Immature natural killer cell (primary cell): Measurements from ENCODE around the gene TMEM229B. TPM values are rescaled to one million over a fixed set of nuclear protein-coding genes. Genes with fewer than 3 reads are reported as not detected.
A peak's percentile ranks its signal among the peaks of the same experiment; 100 is the strongest.

Experiments used
- DNase-seq, 3 donors: peaks; one replicate each; pipeline ENCODE4 v3.0.0; 2022; ENCODE audit warnings: mixed read lengths in 1 of 3
- H3K27ac Mint-ChIP-seq, 6 donors: one replicate each; pipeline ENCODE4 v1.8.0; 2020; ENCODE audit warnings: mixed read lengths in 6 of 6, mild to moderate bottlenecking in 5 of 6, inconsistent platforms in 4 of 6, moderate library complexity in 3 of 6
- H3K27me3 Mint-ChIP-seq, 3 donors: one replicate each; pipeline ENCODE4 v1.8.0; 2020 to 2021; ENCODE audit warnings: low read depth in 3 of 3, mild to moderate bottlenecking in 3 of 3, mixed read lengths in 3 of 3, moderate library complexity in 3 of 3, inconsistent platforms in 1 of 3
- H3K36me3 Mint-ChIP-seq, 3 donors: one replicate each; pipeline ENCODE4 v1.8.0; 2020; ENCODE audit warnings: mixed read lengths in 3 of 3, inconsistent platforms in 2 of 3, mild to moderate bottlenecking in 2 of 3
- H3K4me1 Mint-ChIP-seq, 2 donors: one replicate each; pipeline ENCODE4 v1.8.0; 2020; ENCODE audit warnings: inconsistent platforms in 2 of 2, mild to moderate bottlenecking in 2 of 2, mixed read lengths in 2 of 2, moderate library complexity in 1 of 2
- H3K4me3 Mint-ChIP-seq, 5 donors: one replicate each; pipeline ENCODE4 v1.8.0; 2020; ENCODE audit warnings: mild to moderate bottlenecking in 5 of 5, mixed read lengths in 5 of 5, inconsistent platforms in 3 of 5, moderate library complexity in 3 of 5
- H3K9me3 Mint-ChIP-seq, 6 donors: one replicate each; pipeline ENCODE4 v1.8.0; 2020; ENCODE audit warnings: mild to moderate bottlenecking in 6 of 6, mixed read lengths in 6 of 6, inconsistent platforms in 4 of 6, moderate library complexity in 3 of 6
- polyA plus RNA-seq, 3 donors: library from polyadenylated mRNA; unstranded; fragments of 300-500 nt; fragmentation: Illumina TruSeq; gene quantifications; one replicate each; pipeline ENCODE4 v1.2.3, GENCODE V29; 2021

The TMEM229B gene
- polyA plus RNA-seq, 3 donors from 2014 or later = 28.0 to 67.1 (median 35.8) TPM

- H3K4me3 Mint-ChIP-seq = no peak overlapping the region
- peaks cover 0 to 6% (median 3%) of the 10 kb centered on the region in 3 donors for H3K27me3 Mint-ChIP-seq
- H3K9me3 Mint-ChIP-seq = no peaks in the 10 kb centered on the region
- H3K36me3 Mint-ChIP-seq = peaks cover 0 to 5% (median 0%) of the 10 kb centered on the region in 3 donors
- no peak for DNase-seq
- peak overlapping the region in 3 of 6 donors; percentile 45 to 62 (median 49) for H3K27ac Mint-ChIP-seq
- peaks cover 19 to 42% of the 10 kb centered on the region in 2 donors for H3K4me1 Mint-ChIP-seq
These were observed 22.3 kb upstream of the TMEM229B start for GRCh38 chr14:67510836-67511235.

GRCh38 chr14:67510121-67510520 is 21.6 kb upstream of the TMEM229B start:
- DNase-seq = no peak
- Mint-ChIP-seq H3K27me3 (peaks cover 0 to 6% (median 3%) of the 10 kb centered on the region in 3 donors), H3K4me1 (peaks cover 16 to 38% of the 10 kb centered on the region in 2 donors), H3K36me3 (peaks cover 0 to 5% (median 0%) of the 10 kb centered on the region in 3 donors), H3K27ac (peak overlapping the region in 2 of 6 donors; percentile 53 to 62), H3K9me3 (no peaks in the 10 kb centered on the region), H3K4me3 (no peak overlapping the region)

- H3K27me3 Mint-ChIP-seq = peaks cover 0 to 1% (median 0%) of the 10 kb centered on the region in 3 donors
- H3K9me3 Mint-ChIP-seq = no peaks in the 10 kb centered on the region
- peaks cover 0 to 5% (median 0%) of the 10 kb centered on the region in 3 donors for H3K36me3 Mint-ChIP-seq
- no peak for DNase-seq
- peak overlapping the region in 1 of 6 donors; percentile 39 for H3K27ac Mint-ChIP-seq
- H3K4me1 Mint-ChIP-seq = peaks cover 9 to 35% of the 10 kb centered on the region in 2 donors
- H3K4me3 Mint-ChIP-seq = no peak overlapping the region
These were observed 20.4 kb upstream of the TMEM229B start for GRCh38 chr14:67508956-67509355.

GRCh38 chr14:67505254-67505653 is 16.7 kb upstream of the TMEM229B start:
- H3K27me3 Mint-ChIP-seq = no peaks in the 10 kb centered on the region
- peak overlapping the region in 1 of 6 donors; percentile 22 for H3K27ac Mint-ChIP-seq
- H3K4me1 Mint-ChIP-seq = peaks cover 0 to 2% of the 10 kb centered on the region in 2 donors

GRCh38 chr14:67503331-67503730 is 14.8 kb upstream of the TMEM229B start:
- H3K36me3 Mint-ChIP-seq = peaks cover 5 to 11% (median 5%) of the 10 kb centered on the region in 3 donors
- DNase-seq = no peak
- H3K27me3 Mint-ChIP-seq = no peaks in the 10 kb centered on the region
- no peaks in the 10 kb centered on the region for H3K4me1 Mint-ChIP-seq
- H3K27ac Mint-ChIP-seq = no peak overlapping the region
- no peaks in the 10 kb centered on the region for H3K9me3 Mint-ChIP-seq
- no peak overlapping the region for H3K4me3 Mint-ChIP-seq

More at GRCh38 chr14:67505254-67505653, 16.7 kb upstream of the TMEM229B start:
- no peak overlapping the region for H3K4me3 Mint-ChIP-seq
- H3K36me3 Mint-ChIP-seq = peaks cover 0 to 7% (median 5%) of the 10 kb centered on the region in 3 donors
- no peaks in the 10 kb centered on the region for H3K9me3 Mint-ChIP-seq
- DNase-seq = no peak

- Mint-ChIP-seq H3K27ac (no peak overlapping the region), H3K4me3 (no peak overlapping the region), H3K36me3 (peaks cover 5 to 11% (median 5%) of the 10 kb centered on the region in 3 donors), H3K27me3 (no peaks in the 10 kb centered on the region), H3K9me3 (no peaks in the 10 kb centered on the region), H3K4me1 (no peaks in the 10 kb centered on the region)
- no peak for DNase-seq
These were observed 14.3 kb upstream of the TMEM229B start for GRCh38 chr14:67502867-67503266.

GRCh38 chr14:67501670-67502069 is 13.1 kb upstream of the TMEM229B start:
- DNase-seq = no peak
- H3K27me3 Mint-ChIP-seq = no peaks in the 10 kb centered on the region
- H3K36me3 Mint-ChIP-seq = peaks cover 3 to 11% (median 5%) of the 10 kb centered on the region in 3 donors
- H3K9me3 Mint-ChIP-seq = no peaks in the 10 kb centered on the region
- no peaks in the 10 kb centered on the region for H3K4me1 Mint-ChIP-seq
- no peak overlapping the region for H3K27ac Mint-ChIP-seq
- H3K4me3 Mint-ChIP-seq = no peak overlapping the region

GRCh38 chr14:67500981-67501380 is 12.5 kb upstream of the TMEM229B start:
- Mint-ChIP-seq H3K27me3 (no peaks in the 10 kb centered on the region), H3K4me1 (no peaks in the 10 kb centered on the region), H3K9me3 (no peaks in the 10 kb centered on the region), H3K4me3 (no peak overlapping the region), H3K27ac (no peak overlapping the region), H3K36me3 (peaks cover 0 to 11% (median 5%) of the 10 kb centered on the region in 3 donors)
- DNase-seq = no peak

- DNase-seq = no peak
- Mint-ChIP-seq H3K4me3 (no peak overlapping the region), H3K9me3 (peaks cover 0 to 9% (median 7%) of the 10 kb centered on the region in 6 donors), H3K36me3 (peaks cover 8 to 21% (median 10%) of the 10 kb centered on the region in 3 donors), H3K27ac (peak overlapping the region in 1 of 6 donors; percentile 48), H3K4me1 (peaks cover 0 to 4% of the 10 kb centered on the region in 2 donors), H3K27me3 (no peaks in the 10 kb centered on the region)
These were observed 9.2 kb upstream of the TMEM229B start for GRCh38 chr14:67497716-67498115.

GRCh38 chr14:67497216-67497615 is 8.7 kb upstream of the TMEM229B start:
- no peaks in the 10 kb centered on the region for H3K27me3 Mint-ChIP-seq
- H3K4me3 Mint-ChIP-seq = no peak overlapping the region
- peaks cover 0 to 6% of the 10 kb centered on the region in 2 donors for H3K4me1 Mint-ChIP-seq
- no peak overlapping the region for H3K27ac Mint-ChIP-seq
- peaks cover 0 to 11% (median 8%) of the 10 kb centered on the region in 6 donors for H3K9me3 Mint-ChIP-seq
- peaks cover 9 to 21% (median 12%) of the 10 kb centered on the region in 3 donors for H3K36me3 Mint-ChIP-seq
- no peak for DNase-seq

GRCh38 chr14:67495827-67496226 is 7.3 kb upstream of the TMEM229B start:
- Mint-ChIP-seq H3K27ac (no peak overlapping the region), H3K4me3 (no peak overlapping the region), H3K9me3 (peaks cover 2 to 11% (median 8%) of the 10 kb centered on the region in 6 donors), H3K36me3 (peaks cover 9 to 21% (median 12%) of the 10 kb centered on the region in 3 donors), H3K27me3 (peaks cover 0 to 2% (median 0%) of the 10 kb centered on the region in 3 donors), H3K4me1 (peaks cover 3 to 12% of the 10 kb centered on the region in 2 donors)
- no peak for DNase-seq

GRCh38 chr14:67493092-67493717 is 4.7 kb upstream of the TMEM229B start:
- Mint-ChIP-seq H3K27ac (peak overlapping the region in 2 of 6 donors; percentile 28 to 58), H3K4me3 (no peak overlapping the region), H3K9me3 (peaks cover 2 to 11% (median 8%) of the 10 kb centered on the region in 6 donors), H3K27me3 (peaks cover 4 to 8% (median 7%) of the 10 kb centered on the region in 3 donors), H3K36me3 (peaks cover 7 to 17% (median 9%) of the 10 kb centered on the region in 3 donors), H3K4me1 (peaks cover 23 to 38% of the 10 kb centered on the region in 2 donors)
- DNase-seq = no peak

- H3K4me1 Mint-ChIP-seq = peaks cover 29 to 45% of the 10 kb centered on the region in 2 donors
- H3K9me3 Mint-ChIP-seq = peaks cover 2 to 11% (median 8%) of the 10 kb centered on the region in 6 donors
- peaks cover 7 to 17% (median 11%) of the 10 kb centered on the region in 3 donors for H3K36me3 Mint-ChIP-seq
- H3K4me3 Mint-ChIP-seq = no peak overlapping the region
- no peak for DNase-seq
- peak overlapping the region in 2 of 6 donors; percentile 28 to 58 for H3K27ac Mint-ChIP-seq
- H3K27me3 Mint-ChIP-seq = peaks cover 4 to 13% (median 7%) of the 10 kb centered on the region in 3 donors
These were observed 4.0 kb upstream of the TMEM229B start for GRCh38 chr14:67492538-67492937.

- Mint-ChIP-seq H3K4me3 (no peak overlapping the region), H3K4me1 (peaks cover 35 to 51% of the 10 kb centered on the region in 2 donors)
These were observed 3.4 kb upstream of the TMEM229B start for GRCh38 chr14:67491741-67492507.

More at GRCh38 chr14:67491741-67492507, 3.4 kb upstream of the TMEM229B start:
- Mint-ChIP-seq H3K9me3 (peaks cover 2 to 11% (median 8%) of the 10 kb centered on the region in 6 donors), H3K36me3 (peaks cover 7 to 21% (median 12%) of the 10 kb centered on the region in 3 donors), H3K27ac (peak overlapping the region in 3 of 6 donors; percentile 21 to 34 (median 34)), H3K27me3 (peaks cover 4 to 13% (median 7%) of the 10 kb centered on the region in 3 donors)
- DNase-seq = no peak
